HepG2 (cell line): ENCODE data around the gene TP53. TPM values are rescaled to one million over a fixed set of nuclear protein-coding genes. Genes with fewer than 3 reads are reported as not detected.
A peak's percentile ranks its signal among the peaks of the same experiment; 100 is the strongest.

Experiments
- FOXK1 ChIP-seq: sonication (generic); formaldehyde crosslinking; IDR thresholded peaks from 2 replicates; pipeline ENCODE4 v1.4.0; 2020; ENCODE audit warnings: low read depth, missing genetic modification reagents, borderline replicate concordance
- KDM5A ChIP-seq: fragments of 200-600 bp; sonication (generic); IDR thresholded peaks from 2 replicates; pipeline ENCODE4 v1.7.0; 2018; ENCODE audit warnings: antibody characterized with exemption, mild to moderate bottlenecking, low read length, borderline replicate concordance
- MTF2 ChIP-seq: sonication (generic); formaldehyde crosslinking; IDR thresholded peaks from 2 replicates; pipeline ENCODE4 v1.5.0; 2020; ENCODE audit warnings: missing genetic modification reagents, borderline replicate concordance
- NFE2L2 ChIP-seq: fragments of 150-350 bp; IDR thresholded peaks from 2 replicates; pipeline ENCODE4 v1.6.1; 2014; ENCODE audit warnings: low read length
- POLR2AphosphoS2 ChIP-seq: IDR thresholded peaks from 2 replicates; pipeline ENCODE4 v1.6.1; 2011; ENCODE audit warnings: low read depth, low read length, improper control_type of control experiment
- SALL2 ChIP-seq: sonication (generic); formaldehyde crosslinking; IDR thresholded peaks from 2 replicates; pipeline ENCODE4 v1.8.1; 2023; ENCODE audit warnings: mild to moderate bottlenecking, missing genetic modification reagents, inconsistent platforms
- SMYD3 ChIP-seq: sonication (generic); formaldehyde crosslinking; IDR thresholded peaks from 2 replicates; pipeline ENCODE4 v1.8.1; 2023; ENCODE audit warnings: mild to moderate bottlenecking, missing genetic modification reagents
- SOX13 ChIP-seq, 3 experiments: fragments of 450-650 bp in 1 of 3; sonication (generic) in 1 of 3; formaldehyde crosslinking in 1 of 3; IDR thresholded peaks in 2 of 3; conservative IDR thresholded peaks in 1 of 3; 2 replicates each; pipeline versions ENCODE4 v1.5.0 to v1.6.1; 2016 to 2020; ENCODE audit warnings: antibody characterized with exemption in 1 of 3, mild to moderate bottlenecking in 1 of 3, missing compliant biosample characterization in 1 of 3, missing genetic modification reagents in 1 of 3, moderate library complexity in 1 of 3
- SRSF9 ChIP-seq: fragments of 200-400 bp; formaldehyde crosslinking; IDR thresholded peaks from 2 replicates; pipeline ENCODE4 v1.6.1; 2018; ENCODE audit warnings: borderline replicate concordance, mild to moderate bottlenecking, low read depth, low read length; ENCODE audit not compliant: insufficient read depth, poor library complexity, severe bottlenecking
- ZEB1 ChIP-seq: IDR thresholded peaks from 2 replicates; pipeline ENCODE4 v1.6.1; 2012; ENCODE audit warnings: mild to moderate bottlenecking, low read depth, inconsistent platforms; ENCODE audit not compliant: insufficient replicate concordance
- ZNF124 ChIP-seq: sonication (generic); formaldehyde crosslinking; IDR thresholded peaks from 2 replicates; pipeline ENCODE4 v1.4.0; 2020; ENCODE audit warnings: missing genetic modification reagents
- ZNF138 ChIP-seq: sonication (generic); formaldehyde crosslinking; IDR thresholded peaks from 2 replicates; pipeline ENCODE4 v1.5.0; 2020; ENCODE audit warnings: mild to moderate bottlenecking, low read depth, missing genetic modification reagents
- ZNF20 ChIP-seq: sonication (generic); formaldehyde crosslinking; IDR thresholded peaks from 2 replicates; pipeline ENCODE4 v1.4.0; 2020; ENCODE audit warnings: mild to moderate bottlenecking, moderate library complexity, missing genetic modification reagents
- ZNF772 ChIP-seq: sonication (generic); formaldehyde crosslinking; IDR thresholded peaks from 2 replicates; pipeline ENCODE4 v1.5.0; 2020; ENCODE audit warnings: mild to moderate bottlenecking, missing genetic modification reagents
- polyA plus RNA-seq, 8 experiments: library from polyadenylated mRNA; depleted of rRNA in 3 of 8; stranded (reverse) in 7 of 8; unstranded in 1 of 8; fragments of >200 nt; fragmentation: Illumina TruSeq in 4 of 8; extraction: Trizol in 4 of 8; gene quantifications; 2 replicates each; pipeline versions ENCODE4 v1.2.1 to v1.2.3, GENCODE V29; 2011 to 2016; ENCODE audit warnings: low read depth in 4 of 8, missing spikeins in 1 of 8, mixed read lengths in 1 of 8; ENCODE audit not compliant: insufficient read depth in 1 of 8
- total RNA-seq, 5 experiments: library from RNA; depleted of rRNA; stranded (reverse); fragments of >200 nt; fragmentation: Illumina TruSeq; extraction: Trizol; gene quantifications; 2 replicates each; pipeline ENCODE4 v1.2.3, GENCODE V29; 2016; ENCODE audit warnings: low read depth in 1 of 5
- TF ChIP-seq, protein P1 (sequence below): sonication (generic); formaldehyde crosslinking; IDR thresholded peaks from 2 replicates; pipeline ENCODE4 v1.5.0; 2020; ENCODE audit warnings: mild to moderate bottlenecking, missing genetic modification reagents, moderate library complexity
- TF ChIP-seq, protein P2 (sequence below): sonication (generic); formaldehyde crosslinking; IDR thresholded peaks from 2 replicates; pipeline ENCODE4 v1.4.0; 2020; ENCODE audit warnings: mild to moderate bottlenecking, missing genetic modification reagents
- TF ChIP-seq, protein P3 (sequence below): sonication (generic); formaldehyde crosslinking; conservative IDR thresholded peaks from 2 replicates; pipeline ENCODE4 v1.4.0; 2020; ENCODE audit warnings: mild to moderate bottlenecking, missing genetic modification reagents, moderate library complexity

TP53 gene
- total and polyA plus RNA-seq, 2 of the 13 experiments (the other 11 are each of a cell fraction or from before 2014, with no cell fraction given): 17.1 to 29.9 TPM

DNA sequence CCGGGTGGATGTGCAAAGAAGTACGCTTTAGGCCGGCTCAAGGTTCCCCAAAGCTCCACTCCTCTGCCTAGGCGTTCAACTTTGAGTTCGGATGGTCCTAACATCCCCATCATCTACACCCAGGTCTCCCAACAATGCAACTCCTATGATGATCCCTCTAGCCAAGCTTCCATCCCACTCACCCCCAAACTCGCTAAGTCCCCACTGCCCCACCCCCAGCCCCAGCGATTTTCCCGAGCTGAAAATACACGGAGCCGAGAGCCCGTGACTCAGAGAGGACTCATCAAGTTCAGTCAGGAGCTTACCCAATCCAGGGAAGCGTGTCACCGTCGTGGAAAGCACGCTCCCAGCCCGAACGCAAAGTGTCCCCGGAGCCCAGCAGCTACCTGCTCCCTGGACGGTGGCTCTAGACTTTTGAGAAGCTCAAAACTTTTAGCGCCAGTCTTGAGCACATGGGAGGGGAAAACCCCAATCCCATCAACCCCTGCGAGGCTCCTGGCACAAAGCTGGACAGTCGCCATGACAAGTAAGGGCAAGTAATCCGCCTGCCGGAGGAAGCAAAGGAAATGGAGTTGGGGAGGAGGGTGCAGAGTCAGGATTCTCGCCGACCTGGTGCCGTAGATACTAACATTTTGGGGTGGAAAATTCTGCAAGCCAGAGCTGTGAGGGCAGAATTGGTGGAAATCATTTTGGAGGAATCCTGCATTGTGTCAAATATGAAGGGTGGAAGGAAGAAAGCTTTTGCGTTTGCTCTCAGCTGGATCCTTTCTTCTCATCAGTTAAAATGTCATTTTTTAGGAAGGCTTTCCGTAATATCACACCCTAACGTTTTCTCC, at the start of gene TP53 (continued):
- TF ChIP-seq, protein P1, sequence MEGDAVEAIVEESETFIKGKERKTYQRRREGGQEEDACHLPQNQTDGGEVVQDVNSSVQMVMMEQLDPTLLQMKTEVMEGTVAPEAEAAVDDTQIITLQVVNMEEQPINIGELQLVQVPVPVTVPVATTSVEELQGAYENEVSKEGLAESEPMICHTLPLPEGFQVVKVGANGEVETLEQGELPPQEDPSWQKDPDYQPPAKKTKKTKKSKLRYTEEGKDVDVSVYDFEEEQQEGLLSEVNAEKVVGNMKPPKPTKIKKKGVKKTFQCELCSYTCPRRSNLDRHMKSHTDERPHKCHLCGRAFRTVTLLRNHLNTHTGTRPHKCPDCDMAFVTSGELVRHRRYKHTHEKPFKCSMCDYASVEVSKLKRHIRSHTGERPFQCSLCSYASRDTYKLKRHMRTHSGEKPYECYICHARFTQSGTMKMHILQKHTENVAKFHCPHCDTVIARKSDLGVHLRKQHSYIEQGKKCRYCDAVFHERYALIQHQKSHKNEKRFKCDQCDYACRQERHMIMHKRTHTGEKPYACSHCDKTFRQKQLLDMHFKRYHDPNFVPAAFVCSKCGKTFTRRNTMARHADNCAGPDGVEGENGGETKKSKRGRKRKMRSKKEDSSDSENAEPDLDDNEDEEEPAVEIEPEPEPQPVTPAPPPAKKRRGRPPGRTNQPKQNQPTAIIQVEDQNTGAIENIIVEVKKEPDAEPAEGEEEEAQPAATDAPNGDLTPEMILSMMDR: peak; percentile 23; the same call in 1 of the 2 replicates
- TF ChIP-seq MTF2 (CRISPR knock-in tag): 0 out of 2 replicates have a peak, but pooled peaks have one; percentile 5
- TF ChIP-seq SRSF9: no peak
- TF ChIP-seq ZNF138 (CRISPR knock-in tag): 0 out of 2 replicates have a peak, but pooled peaks have one; percentile 68
- TF ChIP-seq SALL2 (CRISPR knock-in tag): peak; percentile 45; the same call in 1 of the 2 replicates
- TF ChIP-seq FOXK1 (CRISPR knock-in tag): peak; percentile 64; the same call in 1 of the 2 replicates
- no peak for TF ChIP-seq SOX13 (IDR thresholded peaks at IDR 0.05)
- peak in 1 of 2 experiments; percentile 29; a peak in 1 of 4 replicates for TF ChIP-seq SOX13 (CRISPR knock-in tag; conservative IDR thresholded peaks at IDR 0.05 in 1 of 2, IDR thresholded peaks at IDR 0.05 in 1 of 2)
- peak; percentile 75; the same call in 1 of the 2 replicates for TF ChIP-seq SMYD3 (CRISPR knock-in tag)
- TF ChIP-seq, protein P2, sequence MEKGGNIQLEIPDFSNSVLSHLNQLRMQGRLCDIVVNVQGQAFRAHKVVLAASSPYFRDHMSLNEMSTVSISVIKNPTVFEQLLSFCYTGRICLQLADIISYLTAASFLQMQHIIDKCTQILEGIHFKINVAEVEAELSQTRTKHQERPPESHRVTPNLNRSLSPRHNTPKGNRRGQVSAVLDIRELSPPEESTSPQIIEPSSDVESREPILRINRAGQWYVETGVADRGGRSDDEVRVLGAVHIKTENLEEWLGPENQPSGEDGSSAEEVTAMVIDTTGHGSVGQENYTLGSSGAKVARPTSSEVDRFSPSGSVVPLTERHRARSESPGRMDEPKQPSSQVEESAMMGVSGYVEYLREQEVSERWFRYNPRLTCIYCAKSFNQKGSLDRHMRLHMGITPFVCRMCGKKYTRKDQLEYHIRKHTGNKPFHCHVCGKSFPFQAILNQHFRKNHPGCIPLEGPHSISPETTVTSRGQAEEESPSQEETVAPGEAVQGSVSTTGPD (CRISPR knock-in tag): no peak
- peak; percentile 32 for TF ChIP-seq KDM5A
- peak; percentile 8 for TF ChIP-seq ZEB1
- 0 out of 2 replicates have a peak, but pooled peaks have one; percentile 43 for TF ChIP-seq POLR2AphosphoS2
- 0 out of 2 replicates have a peak, but pooled peaks have one; percentile 67 for TF ChIP-seq ZNF124 (CRISPR knock-in tag)
- TF ChIP-seq, protein P3, sequence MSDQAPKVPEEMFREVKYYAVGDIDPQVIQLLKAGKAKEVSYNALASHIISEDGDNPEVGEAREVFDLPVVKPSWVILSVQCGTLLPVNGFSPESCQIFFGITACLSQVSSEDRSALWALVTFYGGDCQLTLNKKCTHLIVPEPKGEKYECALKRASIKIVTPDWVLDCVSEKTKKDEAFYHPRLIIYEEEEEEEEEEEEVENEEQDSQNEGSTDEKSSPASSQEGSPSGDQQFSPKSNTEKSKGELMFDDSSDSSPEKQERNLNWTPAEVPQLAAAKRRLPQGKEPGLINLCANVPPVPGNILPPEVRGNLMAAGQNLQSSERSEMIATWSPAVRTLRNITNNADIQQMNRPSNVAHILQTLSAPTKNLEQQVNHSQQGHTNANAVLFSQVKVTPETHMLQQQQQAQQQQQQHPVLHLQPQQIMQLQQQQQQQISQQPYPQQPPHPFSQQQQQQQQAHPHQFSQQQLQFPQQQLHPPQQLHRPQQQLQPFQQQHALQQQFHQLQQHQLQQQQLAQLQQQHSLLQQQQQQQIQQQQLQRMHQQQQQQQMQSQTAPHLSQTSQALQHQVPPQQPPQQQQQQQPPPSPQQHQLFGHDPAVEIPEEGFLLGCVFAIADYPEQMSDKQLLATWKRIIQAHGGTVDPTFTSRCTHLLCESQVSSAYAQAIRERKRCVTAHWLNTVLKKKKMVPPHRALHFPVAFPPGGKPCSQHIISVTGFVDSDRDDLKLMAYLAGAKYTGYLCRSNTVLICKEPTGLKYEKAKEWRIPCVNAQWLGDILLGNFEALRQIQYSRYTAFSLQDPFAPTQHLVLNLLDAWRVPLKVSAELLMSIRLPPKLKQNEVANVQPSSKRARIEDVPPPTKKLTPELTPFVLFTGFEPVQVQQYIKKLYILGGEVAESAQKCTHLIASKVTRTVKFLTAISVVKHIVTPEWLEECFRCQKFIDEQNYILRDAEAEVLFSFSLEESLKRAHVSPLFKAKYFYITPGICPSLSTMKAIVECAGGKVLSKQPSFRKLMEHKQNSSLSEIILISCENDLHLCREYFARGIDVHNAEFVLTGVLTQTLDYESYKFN (CRISPR knock-in tag): no peak
- TF ChIP-seq NFE2L2: 0 out of 2 replicates have a peak, but pooled peaks have one; percentile 4
- TF ChIP-seq ZNF20 (CRISPR knock-in tag): no peak
- peak; percentile 79 for TF ChIP-seq ZNF772
